DOHH2 (cell line): ENCODE measurements around the gene SORBS2.

Experiments
- CTCF ChIP-seq: fragments of 200-600 bp; sonication (generic); IDR thresholded peaks from one replicate; pipeline ENCODE4 v1.5.1; 2014; ENCODE audit warnings: antibody characterized with exemption, mild to moderate bottlenecking, low read depth, low read length; ENCODE audit not compliant: poor library complexity, severe bottlenecking
- EZH2phosphoT487 ChIP-seq: fragments of 200-600 bp; sonication (generic); IDR thresholded peaks from 2 replicates; pipeline ENCODE4 v1.6.1; 2017; ENCODE audit warnings: borderline replicate concordance, mild to moderate bottlenecking, antibody characterized with exemption, low read length, moderate library complexity, mixed read lengths

GRCh38 chr4:185683896-185684295 is 128.1 kb downstream of the SORBS2 start:
- TF ChIP-seq CTCF (no peak), EZH2phosphoT487 (no peak)
